K562 (cell line): ENCODE results near the gene BRCC3. TPM values are rescaled to one million over a fixed set of nuclear protein-coding genes. Genes with fewer than 3 reads are reported as not detected.

ENCODE experiments used
- ASH1L ChIP-seq: fragments of 450-650 bp; IDR thresholded peaks from 2 replicates; pipeline ENCODE4 v1.6.1; 2018; ENCODE audit warnings: borderline replicate concordance, mild to moderate bottlenecking, low read depth; ENCODE audit not compliant: partially characterized antibody
- ATF1 ChIP-seq, 2 experiments: fragments of 450-650 bp in 1 of 2; IDR thresholded peaks; 2 replicates each; pipeline ENCODE4 v1.6.1; 2016; ENCODE audit warnings: missing compliant biosample characterization in 1 of 2, missing genetic modification characterization in 1 of 2
- BRF1 ChIP-seq: IDR thresholded peaks from 3 replicates; pipeline ENCODE4 v1.6.1; 2011; ENCODE audit warnings: borderline replicate concordance, mild to moderate bottlenecking; ENCODE audit not compliant: insufficient read length; ENCODE audit errors: extremely low read depth
- EP400 ChIP-seq: fragments of 450-650 bp; IDR thresholded peaks from 2 replicates; pipeline ENCODE4 v1.6.1; 2017; ENCODE audit warnings: antibody characterized with exemption, mild to moderate bottlenecking, moderate library complexity
- ILF3 ChIP-seq: fragments of 450-650 bp; IDR thresholded peaks from 2 replicates; pipeline ENCODE4 v1.6.1; 2018; ENCODE audit warnings: antibody characterized with exemption, mild to moderate bottlenecking, moderate library complexity, borderline replicate concordance
- KAT2B ChIP-seq: IDR thresholded peaks from one replicate; pipeline ENCODE4 v1.6.1; 2012; ENCODE audit warnings: low read depth, mild to moderate bottlenecking, control low read depth, inconsistent platforms, low read length, moderate library complexity
- KLF6 ChIP-seq: fragments of 250-450 bp; sonication (Bioruptor Pico); IDR thresholded peaks from 2 replicates; pipeline ENCODE4 v1.4.0; 2020; ENCODE audit warnings: mild to moderate bottlenecking, moderate library complexity, borderline replicate concordance
- MAFF ChIP-seq: IDR thresholded peaks from 2 replicates; pipeline ENCODE4 v1.6.1; 2012; ENCODE audit warnings: low read length, improper control_type of control experiment
- NR3C1 ChIP-seq: sonication (generic); formaldehyde crosslinking; IDR thresholded peaks from 2 replicates; pipeline ENCODE4 v1.8.1; 2022; ENCODE audit warnings: missing genetic modification reagents
- PHF20 ChIP-seq: fragments of 450-650 bp; IDR thresholded peaks from 2 replicates; pipeline ENCODE4 v1.6.1; 2018; ENCODE audit not compliant: partially characterized antibody
- SAFB ChIP-seq: fragments of 200-400 bp; formaldehyde crosslinking; IDR thresholded peaks from 2 replicates; pipeline ENCODE4 v1.6.1; 2017; ENCODE audit warnings: low read depth, low read length, borderline replicate concordance
- SMARCE1 ChIP-seq: fragments of 450-650 bp; IDR thresholded peaks from 2 replicates; pipeline ENCODE4 v1.7.1; 2016; ENCODE audit warnings: mild to moderate bottlenecking
- ZBTB7A ChIP-seq: IDR thresholded peaks from 2 replicates; pipeline ENCODE4 v1.6.1; 2011; ENCODE audit warnings: low read depth, mild to moderate bottlenecking, low read length, moderate library complexity, borderline replicate concordance; ENCODE audit not compliant: control insufficient read depth
- ZNF140 ChIP-seq: fragments of 250-450 bp; sonication (Bioruptor Pico); IDR thresholded peaks from 2 replicates; pipeline ENCODE4 v1.8.0; 2021; ENCODE audit warnings: moderate library complexity, mild to moderate bottlenecking, inconsistent platforms
- polyA plus RNA-seq, 8 experiments: library from polyadenylated mRNA; depleted of rRNA in 4 of 8; stranded (reverse) in 5 of 8; unstranded in 3 of 8; fragments of >200 nt; fragmentation: Nextera tagmentation in 2 of 8; fragmentation: Illumina TruSeq in 1 of 8; extraction: Ambion mirVana in 2 of 8; extraction: Trizol in 1 of 8; gene quantifications; 2 replicates each; pipeline versions ENCODE4 v1.2.1 to v1.2.3, GENCODE V29; 2011 to 2014; ENCODE audit warnings: inconsistent platforms in 1 of 8, missing spikeins in 1 of 8
- total RNA-seq, 7 experiments: library from RNA; depleted of rRNA in 6 of 7; stranded (reverse); fragments of >200 nt in 6 of 7; fragmentation: Illumina TruSeq in 2 of 7; extraction: Trizol in 2 of 7; gene quantifications; 2 replicates each; pipeline versions ENCODE4 v1.2.1 to v1.2.3, GENCODE V29; 2011 to 2021; ENCODE audit warnings: low replicate concordance in 1 of 7
- TF ChIP-seq, protein P1 (sequence below): IDR thresholded peaks from 2 replicates; pipeline ENCODE4 v1.6.1; 2016; ENCODE audit warnings: missing genetic modification characterization, missing compliant biosample characterization
- TF ChIP-seq, protein P2 (sequence below): fragments of 450-650 bp; IDR thresholded peaks from 2 replicates; pipeline ENCODE4 v1.7.0; 2016; ENCODE audit warnings: borderline replicate concordance
- TF ChIP-seq, protein P3 (sequence below), 2 experiments: fragments of 450-650 bp in 1 of 2; sonication (generic) in 1 of 2; formaldehyde crosslinking in 1 of 2; IDR thresholded peaks in 1 of 2; conservative IDR thresholded peaks in 1 of 2; 2 replicates each; pipeline versions ENCODE4 v1.6.1 to v1.8.1; 2016 to 2023; ENCODE audit warnings: mild to moderate bottlenecking in 2 of 2, moderate library complexity in 2 of 2, inconsistent platforms in 1 of 2, missing genetic modification reagents in 1 of 2
- TF ChIP-seq, protein P4 (sequence below): sonication (generic); formaldehyde crosslinking; IDR thresholded peaks from 2 replicates; pipeline ENCODE4 v1.5.0; 2020; ENCODE audit warnings: missing genetic modification reagents
- TF ChIP-seq, protein P5 (sequence below): sonication (generic); formaldehyde crosslinking; IDR thresholded peaks from 2 replicates; pipeline ENCODE4 v1.8.0; 2022; ENCODE audit warnings: mild to moderate bottlenecking, low read depth, missing genetic modification reagents
- TF ChIP-seq, protein P6 (sequence below): fragments of 250-450 bp; sonication (Bioruptor Pico); IDR thresholded peaks from 2 replicates; pipeline ENCODE4 v1.9.0; 2021; ENCODE audit warnings: mild to moderate bottlenecking

Gene BRCC3
- total and polyA plus RNA-seq, 9 of the 15 experiments (the other 6 are each of a cell fraction or from before 2014, with no cell fraction given) = 9.6 to 44.8 (median 26.7) TPM

DNA sequence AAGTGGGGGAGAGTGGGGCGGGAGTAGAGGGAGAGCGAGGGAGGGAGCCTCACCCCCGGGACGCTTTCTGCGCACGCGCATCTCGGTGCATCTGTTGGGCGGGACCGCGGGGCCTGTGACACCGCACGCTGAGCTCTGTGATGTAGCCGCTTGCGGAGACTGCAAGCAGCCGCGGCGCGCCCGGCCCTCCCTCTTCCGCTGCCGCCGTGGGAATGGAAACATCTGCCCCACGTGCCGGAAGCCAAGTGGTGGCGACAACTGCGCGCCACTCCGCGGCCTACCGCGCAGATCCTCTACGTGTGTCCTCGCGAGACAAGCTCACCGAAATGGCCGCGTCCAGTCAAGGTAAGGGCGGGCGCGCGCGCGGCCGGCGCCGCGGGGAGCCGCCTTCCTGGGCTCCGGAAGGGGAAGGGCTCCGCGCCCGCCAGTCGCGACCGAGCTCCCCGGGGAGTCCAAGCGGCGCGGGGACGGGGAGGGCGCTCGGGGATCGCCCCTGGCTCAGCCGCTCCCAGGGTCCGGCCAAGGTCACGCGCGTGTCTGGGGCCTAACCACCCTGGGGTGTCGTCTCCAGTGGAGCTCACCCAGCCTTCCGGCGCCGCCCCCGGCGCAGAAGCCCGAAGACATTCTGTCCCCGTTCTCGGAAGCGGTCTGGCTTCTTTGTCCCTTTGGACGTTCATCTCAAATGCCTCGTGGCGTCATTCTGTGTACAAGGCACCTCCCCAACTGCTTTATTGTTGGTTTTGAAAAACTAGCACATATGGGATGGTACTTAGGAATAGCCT is 44.4 kb upstream of the BRCC3 start, which contains the start of gene FUNDC2 (continued):
- TF ChIP-seq, protein P1, sequence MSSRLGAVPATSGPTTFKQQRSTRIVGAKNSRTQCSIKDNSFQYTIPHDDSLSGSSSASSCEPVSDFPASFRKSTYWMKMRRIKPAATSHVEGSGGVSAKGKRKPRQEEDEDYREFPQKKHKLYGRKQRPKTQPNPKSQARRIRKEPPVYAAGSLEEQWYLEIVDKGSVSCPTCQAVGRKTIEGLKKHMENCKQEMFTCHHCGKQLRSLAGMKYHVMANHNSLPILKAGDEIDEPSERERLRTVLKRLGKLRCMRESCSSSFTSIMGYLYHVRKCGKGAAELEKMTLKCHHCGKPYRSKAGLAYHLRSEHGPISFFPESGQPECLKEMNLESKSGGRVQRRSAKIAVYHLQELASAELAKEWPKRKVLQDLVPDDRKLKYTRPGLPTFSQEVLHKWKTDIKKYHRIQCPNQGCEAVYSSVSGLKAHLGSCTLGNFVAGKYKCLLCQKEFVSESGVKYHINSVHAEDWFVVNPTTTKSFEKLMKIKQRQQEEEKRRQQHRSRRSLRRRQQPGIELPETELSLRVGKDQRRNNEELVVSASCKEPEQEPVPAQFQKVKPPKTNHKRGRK (tag) = no peak
- TF ChIP-seq, protein P2, sequence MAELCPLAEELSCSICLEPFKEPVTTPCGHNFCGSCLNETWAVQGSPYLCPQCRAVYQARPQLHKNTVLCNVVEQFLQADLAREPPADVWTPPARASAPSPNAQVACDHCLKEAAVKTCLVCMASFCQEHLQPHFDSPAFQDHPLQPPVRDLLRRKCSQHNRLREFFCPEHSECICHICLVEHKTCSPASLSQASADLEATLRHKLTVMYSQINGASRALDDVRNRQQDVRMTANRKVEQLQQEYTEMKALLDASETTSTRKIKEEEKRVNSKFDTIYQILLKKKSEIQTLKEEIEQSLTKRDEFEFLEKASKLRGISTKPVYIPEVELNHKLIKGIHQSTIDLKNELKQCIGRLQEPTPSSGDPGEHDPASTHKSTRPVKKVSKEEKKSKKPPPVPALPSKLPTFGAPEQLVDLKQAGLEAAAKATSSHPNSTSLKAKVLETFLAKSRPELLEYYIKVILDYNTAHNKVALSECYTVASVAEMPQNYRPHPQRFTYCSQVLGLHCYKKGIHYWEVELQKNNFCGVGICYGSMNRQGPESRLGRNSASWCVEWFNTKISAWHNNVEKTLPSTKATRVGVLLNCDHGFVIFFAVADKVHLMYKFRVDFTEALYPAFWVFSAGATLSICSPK = no peak
- TF ChIP-seq SAFB (peak; percentile 94), EP400 (peak; percentile 86), BRF1 (no peak), NR3C1 (no peak), ATF1 (CRISPR knock-in tag; IDR thresholded peaks at IDR 0.05) (peak; percentile 60), ATF1 (tag; IDR thresholded peaks at IDR 0.05) (peak; percentile 96), PHF20 (no peak), ZBTB7A (peak; percentile 69; the same call in 1 of the 2 replicates), ZNF140 (no peak), MAFF (no peak), ASH1L (no peak), KLF6 (CRISPR knock-in tag) (no peak), SMARCE1 (no peak), ILF3 (no peak), KAT2B (no peak)
- TF ChIP-seq, protein P3, sequence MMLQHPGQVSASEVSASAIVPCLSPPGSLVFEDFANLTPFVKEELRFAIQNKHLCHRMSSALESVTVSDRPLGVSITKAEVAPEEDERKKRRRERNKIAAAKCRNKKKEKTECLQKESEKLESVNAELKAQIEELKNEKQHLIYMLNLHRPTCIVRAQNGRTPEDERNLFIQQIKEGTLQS (IDR thresholded peaks at IDR 0.05) = no peak
- TF ChIP-seq, protein P3 (CRISPR knock-in tag; conservative IDR thresholded peaks at IDR 0.05) = 0 out of 2 replicates have a peak, but pooled peaks have one; percentile 36
- TF ChIP-seq, protein P4, sequence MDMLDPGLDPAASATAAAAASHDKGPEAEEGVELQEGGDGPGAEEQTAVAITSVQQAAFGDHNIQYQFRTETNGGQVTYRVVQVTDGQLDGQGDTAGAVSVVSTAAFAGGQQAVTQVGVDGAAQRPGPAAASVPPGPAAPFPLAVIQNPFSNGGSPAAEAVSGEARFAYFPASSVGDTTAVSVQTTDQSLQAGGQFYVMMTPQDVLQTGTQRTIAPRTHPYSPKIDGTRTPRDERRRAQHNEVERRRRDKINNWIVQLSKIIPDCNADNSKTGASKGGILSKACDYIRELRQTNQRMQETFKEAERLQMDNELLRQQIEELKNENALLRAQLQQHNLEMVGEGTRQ = peak; percentile 87
- TF ChIP-seq, protein P5, sequence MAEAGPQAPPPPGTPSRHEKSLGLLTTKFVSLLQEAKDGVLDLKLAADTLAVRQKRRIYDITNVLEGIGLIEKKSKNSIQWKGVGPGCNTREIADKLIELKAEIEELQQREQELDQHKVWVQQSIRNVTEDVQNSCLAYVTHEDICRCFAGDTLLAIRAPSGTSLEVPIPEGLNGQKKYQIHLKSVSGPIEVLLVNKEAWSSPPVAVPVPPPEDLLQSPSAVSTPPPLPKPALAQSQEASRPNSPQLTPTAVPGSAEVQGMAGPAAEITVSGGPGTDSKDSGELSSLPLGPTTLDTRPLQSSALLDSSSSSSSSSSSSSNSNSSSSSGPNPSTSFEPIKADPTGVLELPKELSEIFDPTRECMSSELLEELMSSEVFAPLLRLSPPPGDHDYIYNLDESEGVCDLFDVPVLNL (CRISPR knock-in tag) = 0 out of 2 replicates have a peak, but pooled peaks have one; percentile 65
- TF ChIP-seq, protein P6, sequence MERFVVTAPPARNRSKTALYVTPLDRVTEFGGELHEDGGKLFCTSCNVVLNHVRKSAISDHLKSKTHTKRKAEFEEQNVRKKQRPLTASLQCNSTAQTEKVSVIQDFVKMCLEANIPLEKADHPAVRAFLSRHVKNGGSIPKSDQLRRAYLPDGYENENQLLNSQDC (CRISPR knock-in tag) = no peak
